ENCODE results near the gene SENP2. TPM values are rescaled to one million over a fixed set of nuclear protein-coding genes. Genes with fewer than 3 reads are reported as not detected.
A peak's percentile ranks its signal among the peaks of the same experiment; 100 is the strongest.

SENP2 gene
- polyA plus RNA-seq, 2 of the 4 experiments (the other 2 are of a cell fraction), result 19.7 to 22.4 TPM

- TF ChIP-seq ZFP36 (IDR thresholded peaks at IDR 0.05; ENCODE audit: borderline replicate concordance, partially characterized antibody) (no peak), ZC3H11A (IDR thresholded peaks at IDR 0.05) (no peak), HDAC2 (IDR thresholded peaks at IDR 0.05) (no peak), FOXS1 (CRISPR knock-in tag; IDR thresholded peaks at IDR 0.05) (no peak), HOXB13 (CRISPR knock-in tag; IDR thresholded peaks at IDR 0.05; ENCODE audit: low read depth) (no peak), MAX (IDR thresholded peaks at IDR 0.05) (no peak)
Measured at GRCh38 chr3:185655426-185656320, 69.6 kb downstream of the SENP2 start (continued).

- peaks cover 35% of the 10 kb centered on the region for H3K4me1 ChIP-seq
- TF ChIP-seq NPAS2 (CRISPR knock-in tag; IDR thresholded peaks at IDR 0.05; ENCODE audit: borderline replicate concordance) (no peak), EHF (CRISPR knock-in tag; IDR thresholded peaks at IDR 0.05) (no peak), CEBPB (IDR thresholded peaks at IDR 0.05) (no peak), SREBF2 (IDR thresholded peaks at IDR 0.05) (no peak), JUN (IDR thresholded peaks at IDR 0.05) (no peak), CBX2 (IDR thresholded peaks at IDR 0.05; ENCODE audit: borderline replicate concordance, low read depth) (no peak), RAD21 (conservative IDR thresholded peaks at IDR 0.05 in 1 of 2, IDR thresholded peaks at IDR 0.05 in 1 of 2) (no peak), NR3C1 (IDR thresholded peaks at IDR 0.05) (no peak), HOXA7 (CRISPR knock-in tag; IDR thresholded peaks at IDR 0.05) (no peak), KDM1A (IDR thresholded peaks at IDR 0.05; ENCODE audit: low read depth) (no peak), CHD2 (IDR thresholded peaks at IDR 0.05; ENCODE audit: low read length, partially characterized antibody) (no peak), GATA3 (IDR thresholded peaks at IDR 0.05; ENCODE audit: borderline replicate concordance) (no peak), EP300 (IDR thresholded peaks at IDR 0.05) (no peak), POLR2A (IDR thresholded peaks at IDR 0.05; ENCODE audit: low read length) (no peak), RCOR1 (IDR thresholded peaks at IDR 0.05; ENCODE audit: low read depth, low read length) (no peak), HES2 (IDR thresholded peaks at IDR 0.05) (no peak)
- ATAC-seq, result peak in 1 of 2 experiments; percentile 36; a peak in 3 of 6 replicates
- H3K9me3 ChIP-seq, result no peaks in the 10 kb centered on the region
- FAIRE-seq, result no peak
- ChIA-PET POLR2A (interaction anchor here (0.6 kb wide), 1 partner anchor 298 kb away, joined by 3 read pairs; no protein-coding TSS in a partner anchor), CTCF (interaction anchor here (1.4 kb wide), 2 partner anchors 106 to 287 kb away, joined by 3 to 4 read pairs; no protein-coding TSS in a partner anchor)
- peak overlapping the region; percentile 60 to 62; a peak in 3 of 6 replicates for H3K27ac ChIP-seq
- no peak for DNase-seq (ENCODE audit: low read depth in 1 of 2, low spot score in 1 of 2)
- no peak overlapping the region for H3K4me2 ChIP-seq
- H3K4me3 ChIP-seq, result no peak overlapping the region
- WGBS (ENCODE audit: missing lambda C conversion rate), result 78% methylated on average over 8 of the region's 8 CpGs
Measured at GRCh38 chr3:185656321-185656840, 70.3 kb downstream of the SENP2 start.

- Histone ChIP-seq H3K4me2 (no peak overlapping the region), H3K9me3 (no peaks in the 10 kb centered on the region), H3K4me3 (no peak overlapping the region), H3K27ac (peak overlapping the region; percentile 20 to 62; a peak in 2 of 6 replicates), H3K4me1 (peaks cover 35% of the 10 kb centered on the region)
- ATAC-seq (no peak), FAIRE-seq (no peak), DNase-seq (ENCODE audit: low read depth in 1 of 2, low spot score in 1 of 2) (no peak)
- TF ChIP-seq RFX5 (IDR thresholded peaks at IDR 0.05) (no peak), POLR2A (IDR thresholded peaks at IDR 0.05; ENCODE audit: low read length) (no peak), ZNF302 (CRISPR knock-in tag; IDR thresholded peaks at IDR 0.05) (no peak), RNF2 (IDR thresholded peaks at IDR 0.05; ENCODE audit: borderline replicate concordance, low read depth) (no peak), FOSB (CRISPR knock-in tag; IDR thresholded peaks at IDR 0.05) (no peak), PHF8 (IDR thresholded peaks at IDR 0.05; ENCODE audit: borderline replicate concordance, low read depth) (no peak), BHLHE40 (IDR thresholded peaks at IDR 0.05; ENCODE audit: low read depth, low read length) (no peak), HOXB5 (CRISPR knock-in tag; IDR thresholded peaks at IDR 0.05) (no peak), RCOR1 (IDR thresholded peaks at IDR 0.05; ENCODE audit: low read depth, low read length) (no peak)
- ChIA-PET POLR2A (no interaction called here), CTCF (interaction anchor here (1.0 to 1.6 kb wide), 5 partner anchors 11 to 286 kb away, joined by 3 to 4 read pairs (median 3); no protein-coding TSS in a partner anchor)
- WGBS (ENCODE audit: missing lambda C conversion rate), result 98% methylated on average over 11 of the region's 12 CpGs
Measured at GRCh38 chr3:185657211-185657610, 71.1 kb downstream of the SENP2 start.
